ENCODE results near the gene CSNK1A1. TPM values are rescaled to one million over a fixed set of nuclear protein-coding genes. Genes with fewer than 3 reads are reported as not detected.
A peak's percentile ranks its signal among the peaks of the same experiment; 100 is the strongest.

The CSNK1A1 gene
- total RNA-seq, 2 donors from 2014 or later, result 198 to 214 TPM

DNA sequence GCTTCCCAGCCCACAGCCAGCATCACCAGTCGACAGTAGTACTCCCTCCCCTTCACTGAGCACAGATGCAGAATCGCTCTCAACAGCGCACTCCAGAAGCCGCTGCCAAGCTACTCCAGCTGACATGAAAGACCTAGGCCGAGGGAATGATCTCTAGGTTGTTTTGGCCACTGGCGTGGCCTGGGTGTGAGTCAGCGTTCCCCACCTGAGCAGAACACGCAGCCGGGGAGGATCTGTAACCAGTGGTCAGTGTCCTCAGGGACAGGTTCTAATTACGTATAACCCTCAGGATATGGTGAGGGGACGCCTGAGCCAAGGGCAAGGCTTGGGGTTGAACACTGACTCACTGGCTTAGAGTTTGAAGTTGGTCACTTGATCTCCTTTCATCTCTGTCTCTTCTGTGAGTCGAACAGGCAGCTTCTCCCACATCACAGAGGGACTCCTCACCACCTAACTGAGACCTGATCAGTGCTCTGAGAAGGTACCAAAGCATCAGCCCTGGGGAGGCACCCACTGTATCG lies 95.3 kb downstream of the CSNK1A1 start:
- H3K4me1 ChIP-seq (ENCODE audit: control insufficient read depth, insufficient read depth, low read length), result peaks cover 7% of the 10 kb centered on the region
- H3K27ac ChIP-seq (ENCODE audit: low read depth, low read length), result peak overlapping the region; percentile 7
- no peak overlapping the region for H3K4me3 Mint-ChIP-seq
- H3K36me3 Mint-ChIP-seq (ENCODE audit: low read depth), result no peaks in the 10 kb centered on the region
- no peaks in the 10 kb centered on the region for H3K36me3 ChIP-seq (ENCODE audit: control insufficient read depth, insufficient read depth, low read length)
- H3K4me1 Mint-ChIP-seq, result peaks cover 14% of the 10 kb centered on the region
- no peaks in the 10 kb centered on the region for H3K27me3 ChIP-seq (ENCODE audit: control insufficient read depth, insufficient read depth, low read length, poor library complexity, severe bottlenecking)
- DNase-seq, result no peak
- no peaks in the 10 kb centered on the region for H3K27me3 Mint-ChIP-seq (ENCODE audit: insufficient read depth)
- H3K9me3 Mint-ChIP-seq, result no peaks in the 10 kb centered on the region
- 87 to 88% methylated on average over 12 to 13 of the region's 13 CpGs for WGBS, 2 experiments (ENCODE audit: insufficient coverage in 1 of 2, insufficient read length in 1 of 2)
- no peak overlapping the region for H3K27ac Mint-ChIP-seq
- no peaks in the 10 kb centered on the region for H3K9me3 ChIP-seq (ENCODE audit: control insufficient read depth, low read length)
- no peak overlapping the region for H3K9ac ChIP-seq (ENCODE audit: extremely low read depth, low read length, poor library complexity, severe bottlenecking)
- no peak overlapping the region for H3K4me3 ChIP-seq (ENCODE audit: low read length)
- TF ChIP-seq, protein P1, sequence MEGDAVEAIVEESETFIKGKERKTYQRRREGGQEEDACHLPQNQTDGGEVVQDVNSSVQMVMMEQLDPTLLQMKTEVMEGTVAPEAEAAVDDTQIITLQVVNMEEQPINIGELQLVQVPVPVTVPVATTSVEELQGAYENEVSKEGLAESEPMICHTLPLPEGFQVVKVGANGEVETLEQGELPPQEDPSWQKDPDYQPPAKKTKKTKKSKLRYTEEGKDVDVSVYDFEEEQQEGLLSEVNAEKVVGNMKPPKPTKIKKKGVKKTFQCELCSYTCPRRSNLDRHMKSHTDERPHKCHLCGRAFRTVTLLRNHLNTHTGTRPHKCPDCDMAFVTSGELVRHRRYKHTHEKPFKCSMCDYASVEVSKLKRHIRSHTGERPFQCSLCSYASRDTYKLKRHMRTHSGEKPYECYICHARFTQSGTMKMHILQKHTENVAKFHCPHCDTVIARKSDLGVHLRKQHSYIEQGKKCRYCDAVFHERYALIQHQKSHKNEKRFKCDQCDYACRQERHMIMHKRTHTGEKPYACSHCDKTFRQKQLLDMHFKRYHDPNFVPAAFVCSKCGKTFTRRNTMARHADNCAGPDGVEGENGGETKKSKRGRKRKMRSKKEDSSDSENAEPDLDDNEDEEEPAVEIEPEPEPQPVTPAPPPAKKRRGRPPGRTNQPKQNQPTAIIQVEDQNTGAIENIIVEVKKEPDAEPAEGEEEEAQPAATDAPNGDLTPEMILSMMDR (conservative IDR thresholded peaks at IDR 0.05), result no peak

DNA sequence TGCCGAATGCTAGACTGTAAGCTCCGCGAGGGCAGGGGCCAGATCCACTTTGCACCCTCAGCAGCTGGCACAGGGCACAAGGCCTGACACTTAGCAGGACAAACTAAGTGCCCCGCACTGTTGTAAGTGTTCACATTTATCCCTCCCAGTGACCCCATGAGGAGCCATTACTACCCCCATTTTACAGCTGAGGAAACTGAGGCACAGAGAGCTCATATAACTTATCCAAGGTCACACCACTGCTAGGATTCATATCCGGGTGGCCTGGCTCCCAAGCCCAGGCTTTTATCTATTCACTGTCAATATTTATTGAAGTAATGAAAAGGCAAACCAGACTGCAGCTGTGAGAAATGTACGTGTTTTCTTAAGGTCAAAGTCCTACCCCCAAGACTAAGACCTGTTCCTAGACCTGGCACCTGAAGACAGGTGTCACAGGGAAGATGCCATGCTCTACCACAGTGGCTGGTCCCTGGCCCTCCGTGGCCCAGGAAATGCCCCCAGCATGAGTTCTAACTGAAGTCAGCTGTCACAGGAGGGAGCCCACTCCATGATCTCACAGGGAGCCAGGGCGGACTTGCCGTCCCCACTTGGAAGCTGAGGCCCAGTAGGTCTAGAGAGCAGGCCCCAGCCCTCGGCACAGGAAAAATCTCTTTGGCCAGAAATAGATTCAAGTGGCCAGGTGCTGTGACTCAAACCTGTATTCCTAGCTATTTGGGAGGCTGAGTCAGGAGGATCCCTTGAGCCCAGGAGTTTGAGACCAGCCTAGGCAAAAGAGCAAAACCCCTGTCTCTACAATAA lies 97.4 kb downstream of the CSNK1A1 start:
- TF ChIP-seq, protein P1 (conservative IDR thresholded peaks at IDR 0.05), result no peak
- Histone ChIP-seq H3K9ac (ENCODE audit: extremely low read depth, low read length, poor library complexity, severe bottlenecking) (no peak overlapping the region), H3K4me1 (ENCODE audit: control insufficient read depth, insufficient read depth, low read length) (peaks cover 7% of the 10 kb centered on the region), H3K9me3 (ENCODE audit: control insufficient read depth, low read length) (no peaks in the 10 kb centered on the region), H3K36me3 (ENCODE audit: control insufficient read depth, insufficient read depth, low read length) (no peaks in the 10 kb centered on the region), H3K27me3 (ENCODE audit: control insufficient read depth, insufficient read depth, low read length, poor library complexity, severe bottlenecking) (no peaks in the 10 kb centered on the region), H3K27ac (ENCODE audit: low read depth, low read length) (peak overlapping the region; percentile 59), H3K4me3 (ENCODE audit: low read length) (no peak overlapping the region)
- Mint-ChIP-seq H3K36me3 (ENCODE audit: low read depth) (no peaks in the 10 kb centered on the region), H3K9me3 (no peaks in the 10 kb centered on the region), H3K27me3 (ENCODE audit: insufficient read depth) (no peaks in the 10 kb centered on the region), H3K4me3 (no peak overlapping the region), H3K4me1 (peaks cover 17% of the 10 kb centered on the region), H3K27ac (peak overlapping the region; percentile 82)
- DNase-seq, result no peak
- WGBS, 2 experiments (ENCODE audit: insufficient coverage in 1 of 2, insufficient read length in 1 of 2), result 85 to 90% methylated on average over 9 to 10 of the region's 10 CpGs

DNA sequence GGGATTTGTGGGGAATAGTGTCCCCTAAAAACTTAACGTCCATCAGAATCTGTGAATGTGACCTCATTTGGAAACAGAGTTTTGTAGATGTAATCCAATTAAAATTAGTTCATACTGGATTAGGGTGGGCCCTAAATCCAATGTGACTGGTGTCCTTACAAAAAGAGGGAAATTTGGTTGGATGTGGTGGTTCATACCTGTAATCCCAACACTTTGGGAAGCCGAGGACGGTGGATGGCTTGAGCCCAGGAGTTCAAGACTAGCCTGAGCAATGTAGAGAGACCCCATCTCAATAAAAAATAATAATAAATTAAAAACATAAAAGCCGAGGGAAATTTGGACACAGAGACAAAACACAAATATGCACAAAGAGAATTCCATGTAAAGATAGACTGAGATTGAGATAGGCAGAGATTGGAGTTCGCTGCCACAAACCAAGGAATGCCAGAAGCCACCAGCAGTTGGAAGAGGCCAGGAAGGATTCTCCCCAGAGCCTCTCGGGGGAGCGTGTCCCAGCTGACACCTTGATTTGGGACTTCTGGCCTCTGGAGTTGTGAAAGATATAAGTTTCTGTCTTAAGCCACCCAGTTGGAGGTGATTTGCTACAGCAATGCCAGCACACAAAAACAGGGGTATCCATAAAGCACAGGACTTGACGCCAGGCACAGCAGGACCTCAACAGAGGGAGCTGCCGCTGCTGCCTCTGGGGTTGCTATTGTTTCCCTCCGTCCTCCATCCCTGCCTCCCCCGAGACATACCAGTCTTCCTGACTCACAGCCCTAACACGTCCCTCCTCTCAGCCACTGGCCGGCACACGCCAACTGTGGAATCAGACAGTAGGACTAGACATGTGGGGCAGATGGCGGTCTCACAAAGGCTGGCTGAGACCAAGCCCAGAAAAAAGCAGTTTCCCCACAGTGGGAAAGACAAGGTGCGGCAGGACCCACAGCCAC lies 98.3 kb downstream of the CSNK1A1 start:
- H3K36me3 Mint-ChIP-seq (ENCODE audit: low read depth), result no peaks in the 10 kb centered on the region
- TF ChIP-seq, protein P1 (conservative IDR thresholded peaks at IDR 0.05), result no peak
- H3K4me3 Mint-ChIP-seq, result no peak overlapping the region
- Histone ChIP-seq H3K27me3 (ENCODE audit: control insufficient read depth, insufficient read depth, low read length, poor library complexity, severe bottlenecking) (no peaks in the 10 kb centered on the region), H3K27ac (ENCODE audit: low read depth, low read length) (peak overlapping the region; percentile 59), H3K4me3 (ENCODE audit: low read length) (no peak overlapping the region), H3K36me3 (ENCODE audit: control insufficient read depth, insufficient read depth, low read length) (no peaks in the 10 kb centered on the region), H3K4me1 (ENCODE audit: control insufficient read depth, insufficient read depth, low read length) (peaks cover 7% of the 10 kb centered on the region), H3K9ac (ENCODE audit: extremely low read depth, low read length, poor library complexity, severe bottlenecking) (no peak overlapping the region), H3K9me3 (ENCODE audit: control insufficient read depth, low read length) (no peaks in the 10 kb centered on the region)
- peak; percentile 85 for DNase-seq
- WGBS, 2 experiments (ENCODE audit: insufficient coverage in 1 of 2, insufficient read length in 1 of 2), result 64 to 87% methylated on average over 7 to 16 of the region's 16 CpGs
- H3K27me3 Mint-ChIP-seq (ENCODE audit: insufficient read depth), result no peaks in the 10 kb centered on the region
- peaks cover 17% of the 10 kb centered on the region for H3K4me1 Mint-ChIP-seq
- H3K27ac Mint-ChIP-seq, result peak overlapping the region; percentile 82
- H3K9me3 Mint-ChIP-seq, result no peaks in the 10 kb centered on the region
